ENCODE data around the gene DCTN4. TPM values are rescaled to one million over a fixed set of nuclear protein-coding genes. Genes with fewer than 3 reads are reported as not detected.

Gene DCTN4
- total and polyA plus RNA-seq, 5 experiments from 2014 or later = 8.1 to 49.4 (median 11.5) TPM

- H3K9me3 Mint-ChIP-seq = no peaks in the 10 kb centered on the region
- peaks cover 3 to 11% (median 8%) of the 10 kb centered on the region in 5 donors for H3K27me3 Mint-ChIP-seq
- DNase-seq (no peak), ATAC-seq (no peak)
- H3K36me3 Mint-ChIP-seq = no peaks in the 10 kb centered on the region
- peak overlapping the region in 3 of 10 donors; percentile 41 to 60 (median 51) for H3K27ac Mint-ChIP-seq
- H3K4me3 Mint-ChIP-seq = no peak overlapping the region
- peaks cover 0 to 9% (median 7%) of the 10 kb centered on the region in 4 donors for H3K4me1 Mint-ChIP-seq
- POLR2A ChIA-PET = no interaction called here
These were observed 96.8 kb downstream of the DCTN4 start for GRCh38 chr5:150661821-150662596.

- no peaks in the 10 kb centered on the region for H3K36me3 Mint-ChIP-seq
- H3K9me3 Mint-ChIP-seq = no peaks in the 10 kb centered on the region
- H3K4me3 Mint-ChIP-seq = no peak within 1 kb of the TSS
- peaks cover under 1 to 9% (median 7%) of the 10 kb centered on the region in 4 donors for H3K4me1 Mint-ChIP-seq
- ATAC-seq = no peak
- no peak for DNase-seq
- H3K27ac Mint-ChIP-seq = peak within 1 kb of the TSS in 2 of 10 donors; percentile 60 to 61
- peaks cover 3 to 11% (median 8%) of the 10 kb centered on the region in 5 donors for H3K27me3 Mint-ChIP-seq
- POLR2A ChIA-PET = interaction anchor here (0.6 kb wide), 1 partner anchor 174 kb away, joined by 10 read pairs; no protein-coding TSS in a partner anchor
These were observed 97.7 kb downstream of the DCTN4 start, which contains the start of gene MYOZ3 for GRCh38 chr5:150661086-150661485. TSS of gene MYOZ3 (plus strand) at chr5:150661251. CDS start at chr5:150662942, 1,691 bp downstream.

GRCh38 chr5:150660108-150660831 is 98.5 kb downstream of the DCTN4 start:
- Mint-ChIP-seq H3K9me3 (no peaks in the 10 kb centered on the region), H3K4me3 (no peak overlapping the region), H3K27me3 (peaks cover 3 to 11% (median 8%) of the 10 kb centered on the region in 5 donors), H3K36me3 (no peaks in the 10 kb centered on the region), H3K27ac (peak overlapping the region in 1 of 10 donors; percentile 61), H3K4me1 (peaks cover 3 to 11% (median 10%) of the 10 kb centered on the region in 4 donors)
- POLR2A ChIA-PET = no interaction called here
- ATAC-seq (no peak), DNase-seq (no peak)

DNA sequence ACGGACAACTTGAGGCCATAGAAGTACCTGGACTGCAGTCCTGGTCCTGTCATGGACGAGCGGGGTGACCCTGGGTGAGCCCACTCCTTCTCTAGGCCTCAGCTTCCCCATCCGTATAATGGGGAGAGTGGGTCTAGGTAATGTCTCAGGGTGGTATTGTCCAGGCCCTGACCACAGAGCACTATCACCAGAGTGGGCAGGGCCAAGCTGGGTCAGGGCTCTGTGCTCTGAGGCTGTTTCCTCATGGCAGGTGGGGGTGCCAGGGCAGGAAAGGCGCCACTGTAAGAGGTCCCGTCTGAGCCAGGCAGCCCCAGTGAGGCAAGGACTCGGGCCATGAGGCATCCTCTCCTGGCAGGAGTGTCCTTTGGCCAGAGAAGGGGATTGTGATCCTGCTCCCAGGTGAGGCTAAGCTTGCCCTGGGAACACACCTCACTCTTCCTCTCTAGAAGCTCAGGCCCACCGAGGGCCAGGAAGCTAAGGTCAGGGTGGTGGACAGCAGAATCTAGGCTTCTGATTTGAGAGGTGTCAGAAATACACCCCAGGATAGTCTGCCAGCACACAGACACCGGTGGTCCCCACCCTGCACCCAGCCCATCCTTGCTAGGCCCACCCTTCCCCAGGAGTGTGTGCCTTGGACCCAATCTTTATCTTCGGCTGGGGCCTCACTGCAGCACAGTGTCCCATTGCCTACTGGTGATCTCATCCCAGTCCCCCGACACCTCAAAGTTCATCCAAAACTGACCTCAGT is 99.3 kb downstream of the DCTN4 start:
- Mint-ChIP-seq H3K4me1 (peaks cover 3 to 11% (median 10%) of the 10 kb centered on the region in 4 donors), H3K27me3 (peaks cover 1 to 10% (median 4%) of the 10 kb centered on the region in 5 donors), H3K36me3 (no peaks in the 10 kb centered on the region), H3K27ac (peak overlapping the region in 1 of 10 donors; percentile 61), H3K9me3 (no peaks in the 10 kb centered on the region), H3K4me3 (no peak overlapping the region)
- no peak for ATAC-seq
- POLR2A ChIA-PET = no interaction called here
- DNase-seq = no peak

DNA sequence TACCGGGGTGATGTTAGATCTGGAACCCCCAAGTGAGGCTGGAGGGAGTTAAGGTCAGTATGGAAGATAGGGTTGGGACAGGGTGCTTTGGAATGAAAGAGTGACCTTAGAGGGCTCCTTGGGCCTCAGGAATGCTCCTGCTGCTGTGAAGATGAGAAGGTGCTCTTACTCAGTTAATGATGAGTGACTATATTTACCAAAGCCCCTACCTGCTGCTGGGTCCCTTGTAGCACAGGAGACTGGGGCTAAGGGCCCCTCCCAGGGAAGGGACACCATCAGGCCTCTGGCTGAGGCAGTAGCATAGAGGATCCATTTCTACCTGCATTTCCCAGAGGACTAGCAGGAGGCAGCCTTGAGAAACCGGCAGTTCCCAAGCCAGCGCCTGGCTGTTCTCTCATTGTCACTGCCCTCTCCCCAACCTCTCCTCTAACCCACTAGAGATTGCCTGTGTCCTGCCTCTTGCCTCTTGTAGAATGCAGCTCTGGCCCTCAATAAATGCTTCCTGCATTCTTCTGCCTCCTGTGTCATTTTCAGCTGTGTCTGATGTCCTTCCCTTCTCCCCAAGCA is 100.0 kb downstream of the DCTN4 start:
- POLR2A ChIA-PET = no interaction called here
- peak overlapping the region in 1 of 10 donors; percentile 11 for H3K4me3 Mint-ChIP-seq
- H3K27ac Mint-ChIP-seq = peak overlapping the region in 3 of 10 donors; percentile 18 to 83 (median 36)
- no peaks in the 10 kb centered on the region for H3K36me3 Mint-ChIP-seq
- H3K9me3 Mint-ChIP-seq = no peaks in the 10 kb centered on the region
- H3K4me1 Mint-ChIP-seq = peaks cover 3 to 13% (median 10%) of the 10 kb centered on the region in 4 donors
- DNase-seq (no peak), ATAC-seq (no peak)
- H3K27me3 Mint-ChIP-seq = peaks cover 0 to 10% (median 4%) of the 10 kb centered on the region in 5 donors

Other genes with a start within 250 kb of the DCTN4 start
- gene SYNPO, start 118.4 kb downstream of the DCTN4 start, total RNA-seq = under 1 TPM; 0.71 to 0.83 TPM
- not detected for gene SYNPO, start 118.4 kb downstream of the DCTN4 start, polyA plus RNA-seq
- gene MYOZ3, start 97.8 kb downstream of the DCTN4 start, total RNA-seq = not detected
- under 1 TPM in 2 of 3 donors, not detected in 1; 0.05 to 0.19 TPM for gene MYOZ3, start 97.8 kb downstream of the DCTN4 start, polyA plus RNA-seq
- 100 to 1,000 TPM; 102 to 103 TPM for gene RBM22, start 58.0 kb downstream of the DCTN4 start, total RNA-seq
- gene RBM22, start 58.0 kb downstream of the DCTN4 start, polyA plus RNA-seq = 10 to 100 TPM; 51.4 to 57.0 (median 56.2) TPM
- 1 to 10 TPM; 4.1 to 5.5 TPM for gene SMIM3, start 19.7 kb upstream of the DCTN4 start, total RNA-seq
- 10 to 100 TPM in 1 of 3 donors, 1 to 10 TPM in 2; 8.5 to 12.2 (median 8.6) TPM for gene SMIM3, start 19.7 kb upstream of the DCTN4 start, polyA plus RNA-seq
- gene IRGM, start 87.5 kb upstream of the DCTN4 start, total RNA-seq = 1 to 10 TPM; 2.2 to 2.8 TPM
- 1 to 10 TPM in 2 of 3 donors, under 1 TPM in 1; 0.43 to 2.4 (median 1.9) TPM for gene IRGM, start 87.5 kb upstream of the DCTN4 start, polyA plus RNA-seq
- 1 to 10 TPM; 4.6 to 4.8 TPM for gene ZNF300, start 146.0 kb upstream of the DCTN4 start, total RNA-seq
- under 1 TPM; 0.20 to 0.89 (median 0.39) TPM for gene ZNF300, start 146.0 kb upstream of the DCTN4 start, polyA plus RNA-seq